Right ventricle myocardium inferior (tissue), 1 donor: Measurements from ENCODE around the gene COL27A1. TPM values are rescaled to one million over a fixed set of nuclear protein-coding genes. Genes with fewer than 3 reads are reported as not detected.
A peak's percentile ranks its signal among the peaks of the same experiment; 100 is the strongest.

Experiments used
- ATAC-seq: fragments of 200-7000 bp; cut with Tn5 transposase; one replicate; pipeline ENCODE4 v1.9.1; 2020; ENCODE audit warnings: mild to moderate bottlenecking, moderate library complexity
- DNase-seq: peaks from one replicate; pipeline ENCODE4 v3.0.0; 2021; ENCODE audit errors: missing footprints
- intact Hi-C: fragments of 100-400 bp; cut with DNase I; formaldehyde crosslinking; loops from one replicate; pipeline ENCODE4 v1.11.0; 2022
- microRNA-seq: library from miRNA; unstranded; fragments of <30 nt; microRNA quantifications from one replicate; pipeline ENCODE4 v1.2.0, GENCODE V29; 2020
- total RNA-seq: library from RNA; stranded (reverse); fragmentation: NEBNext Ultra II Directional; extraction: Animal tissue kit (Norgen Biotek cat#: 25700); gene quantifications from one replicate; pipeline ENCODE4 v1.2.1, GENCODE V29; 2021
- donor health status: DM: no; HTN: yes; CAD: no; lungs with severe emphysema.

Gene COL27A1
- total RNA-seq, 1 donor from 2014 or later, result 9.8 TPM

DNA sequence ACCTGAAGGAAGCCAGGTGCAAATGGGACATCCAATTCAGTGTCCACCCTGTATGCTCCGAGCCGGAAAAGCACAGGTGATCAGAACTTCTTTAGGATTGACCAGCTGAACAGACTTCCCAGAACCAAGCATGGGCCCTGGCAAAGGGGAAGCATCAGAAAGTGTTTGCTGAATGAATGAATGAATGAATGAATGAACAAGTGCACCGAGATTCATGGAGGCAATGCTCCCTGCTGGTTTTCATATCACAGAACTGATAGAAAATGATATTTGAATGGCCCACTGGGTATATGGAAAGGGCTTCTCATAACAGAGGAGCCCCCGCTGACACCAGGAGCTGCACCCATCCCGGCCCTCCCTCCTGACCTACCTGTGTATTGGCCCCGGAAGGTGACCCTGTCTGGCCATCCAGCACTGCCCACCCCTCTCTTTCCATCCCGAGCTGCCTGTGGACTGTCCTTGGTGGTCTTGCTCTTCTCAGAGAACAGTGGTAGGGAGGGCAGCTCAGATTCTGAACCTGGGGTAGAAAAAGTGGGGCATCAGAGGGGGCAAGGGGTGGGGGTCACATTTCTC lies 190.2 kb downstream of the COL27A1 start:
- intact Hi-C loops, result no loop called here
- DNase-seq (no peak), ATAC-seq (no peak)

DNA sequence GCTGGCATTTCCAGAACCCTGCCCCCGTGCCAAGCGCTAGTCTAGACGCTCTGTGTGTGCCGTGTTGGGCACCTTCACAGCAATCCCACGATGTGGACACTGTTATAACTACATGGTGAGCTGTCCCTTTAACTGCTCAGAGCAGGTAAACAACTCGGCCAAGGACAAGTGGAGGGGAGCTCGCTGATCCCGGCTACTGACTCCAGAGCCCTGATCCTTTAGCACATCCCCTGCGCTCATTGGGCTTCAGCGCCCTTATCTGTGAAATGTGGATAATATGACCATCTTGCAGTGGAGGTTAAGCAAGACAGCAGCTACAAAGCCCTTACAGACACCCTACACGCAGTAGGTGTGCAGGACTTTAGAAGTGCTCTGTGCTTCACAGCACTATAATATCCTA lies 190.8 kb downstream of the COL27A1 start:
- ATAC-seq, result no peak
- DNase-seq, result no peak
- intact Hi-C loops, result no loop called here

DNA sequence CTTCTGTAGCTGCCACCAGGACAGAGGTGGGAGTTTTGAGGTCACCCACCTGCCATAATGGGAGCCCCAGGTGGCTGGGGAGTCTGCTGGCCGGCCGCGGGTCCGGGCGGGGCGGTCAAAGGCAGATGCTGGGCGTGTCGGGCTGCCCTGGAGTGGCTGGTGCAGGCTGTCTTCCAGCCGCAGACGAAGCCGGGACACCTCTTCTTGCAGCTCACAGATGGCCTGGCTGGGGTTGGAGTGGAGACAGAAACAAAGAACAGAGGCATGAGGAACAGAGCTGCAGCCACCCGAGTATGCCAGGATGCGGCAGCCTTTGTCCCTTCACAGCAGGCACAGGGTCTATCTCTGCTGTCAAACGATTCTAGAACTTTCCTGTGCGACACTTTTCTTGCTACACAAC lies 192.3 kb downstream of the COL27A1 start:
- no peak for DNase-seq
- no peak for ATAC-seq

DNA sequence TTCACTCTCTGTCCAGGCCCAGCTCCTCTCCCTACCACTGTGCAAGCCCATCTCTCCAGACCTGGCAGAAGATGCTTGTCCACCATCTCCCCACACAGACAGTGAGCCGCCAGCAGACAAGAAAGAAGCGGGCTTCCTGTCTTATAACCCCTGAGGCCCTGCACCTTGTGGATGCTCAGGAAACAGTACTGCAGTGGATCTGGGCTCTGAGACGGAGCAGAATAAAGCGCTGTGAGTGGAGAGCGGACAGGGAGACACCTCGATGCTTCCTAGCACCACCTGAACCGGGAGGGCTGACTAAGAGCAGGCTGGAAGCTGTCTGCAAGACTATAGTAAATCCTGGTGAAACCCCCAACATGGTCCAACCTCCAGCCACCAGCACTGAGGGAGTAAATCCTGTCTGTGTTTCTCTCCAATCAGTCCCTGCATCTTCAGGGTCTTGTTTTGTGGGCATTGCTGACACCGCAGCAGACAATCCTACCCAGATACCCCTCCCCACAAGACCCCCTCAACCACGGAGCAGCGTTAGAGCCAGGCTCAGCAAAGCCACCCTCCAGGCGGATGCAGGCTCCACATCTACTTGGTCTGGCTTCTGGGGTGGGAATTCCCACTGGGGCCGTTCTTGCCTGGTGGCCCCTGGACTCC lies 193.0 kb downstream of the COL27A1 start:
- DNase-seq (no peak), ATAC-seq (no peak)
- intact Hi-C loops, result no loop called here

More for the DNA sequence above, 192.3 kb downstream of the COL27A1 start:
- intact Hi-C loops, result no loop called here

DNA sequence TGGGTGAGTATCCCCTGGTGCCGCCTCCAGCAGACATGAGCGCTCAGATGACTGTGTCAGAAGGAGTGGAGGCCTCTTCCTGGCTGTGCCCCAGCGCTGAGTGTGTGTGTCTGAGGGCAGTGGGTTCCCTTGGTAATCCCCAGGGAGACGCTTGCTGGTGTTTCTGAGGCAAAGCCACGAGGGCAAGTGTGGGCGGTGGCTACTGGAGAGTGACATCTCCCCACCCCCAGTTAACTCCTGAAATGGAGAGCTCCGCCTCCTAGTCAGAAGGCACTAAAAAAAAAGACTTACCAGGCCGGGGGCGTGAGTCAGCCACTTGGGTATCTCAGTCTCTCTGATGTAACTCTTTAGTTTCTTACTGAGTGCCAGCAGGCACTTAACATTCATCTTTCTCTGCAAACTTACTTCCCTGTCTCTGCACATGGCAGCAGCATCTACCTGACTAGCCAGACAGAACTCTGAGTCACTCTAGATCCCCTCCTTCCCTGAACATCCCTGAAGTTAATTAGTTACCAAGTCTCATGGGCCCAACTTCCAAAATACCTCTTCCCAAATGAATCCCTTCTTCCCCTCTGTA lies 193.7 kb downstream of the COL27A1 start:
- peak; percentile 47 for ATAC-seq
- intact Hi-C loops, result no loop called here
- peak; percentile 69 for DNase-seq

DNA sequence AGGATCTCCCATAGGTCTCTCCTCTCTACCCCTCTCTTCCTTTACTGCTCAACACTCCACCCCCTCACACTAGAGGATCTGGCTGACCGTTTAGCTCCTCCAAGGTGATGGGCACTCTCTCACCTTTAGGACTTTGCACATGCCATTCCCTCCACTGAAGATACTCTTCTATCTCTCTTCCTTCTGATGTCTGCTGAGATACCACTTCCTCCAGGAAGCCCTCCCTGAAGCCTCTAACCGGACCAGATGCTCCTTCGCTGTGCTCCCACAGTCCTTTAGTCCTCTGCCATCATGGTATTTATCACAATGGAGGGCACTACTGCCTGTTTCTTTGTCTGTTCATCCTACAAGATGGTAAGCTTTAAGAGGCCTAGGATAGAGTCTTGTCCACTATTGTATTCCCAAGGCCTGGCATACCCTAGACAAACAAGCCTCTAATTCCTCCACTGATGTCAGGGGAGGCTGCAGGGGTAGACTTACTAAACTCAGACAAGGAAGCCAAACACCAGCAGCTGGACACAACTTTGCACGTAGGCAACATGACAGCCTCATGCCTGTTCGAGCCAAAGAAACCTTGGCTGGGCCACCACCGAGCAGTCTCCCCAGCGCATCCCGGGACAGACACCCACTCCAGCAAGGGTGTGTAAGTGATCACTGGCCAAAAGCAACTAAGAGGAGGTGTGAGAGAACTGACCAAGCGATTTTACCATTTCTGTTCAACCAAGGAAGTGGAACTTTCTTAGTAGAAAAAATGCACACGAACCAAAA lies 194.6 kb downstream of the COL27A1 start:
- intact Hi-C loops, result no loop called here
- DNase-seq (no peak), ATAC-seq (peak; percentile 21)

DNA sequence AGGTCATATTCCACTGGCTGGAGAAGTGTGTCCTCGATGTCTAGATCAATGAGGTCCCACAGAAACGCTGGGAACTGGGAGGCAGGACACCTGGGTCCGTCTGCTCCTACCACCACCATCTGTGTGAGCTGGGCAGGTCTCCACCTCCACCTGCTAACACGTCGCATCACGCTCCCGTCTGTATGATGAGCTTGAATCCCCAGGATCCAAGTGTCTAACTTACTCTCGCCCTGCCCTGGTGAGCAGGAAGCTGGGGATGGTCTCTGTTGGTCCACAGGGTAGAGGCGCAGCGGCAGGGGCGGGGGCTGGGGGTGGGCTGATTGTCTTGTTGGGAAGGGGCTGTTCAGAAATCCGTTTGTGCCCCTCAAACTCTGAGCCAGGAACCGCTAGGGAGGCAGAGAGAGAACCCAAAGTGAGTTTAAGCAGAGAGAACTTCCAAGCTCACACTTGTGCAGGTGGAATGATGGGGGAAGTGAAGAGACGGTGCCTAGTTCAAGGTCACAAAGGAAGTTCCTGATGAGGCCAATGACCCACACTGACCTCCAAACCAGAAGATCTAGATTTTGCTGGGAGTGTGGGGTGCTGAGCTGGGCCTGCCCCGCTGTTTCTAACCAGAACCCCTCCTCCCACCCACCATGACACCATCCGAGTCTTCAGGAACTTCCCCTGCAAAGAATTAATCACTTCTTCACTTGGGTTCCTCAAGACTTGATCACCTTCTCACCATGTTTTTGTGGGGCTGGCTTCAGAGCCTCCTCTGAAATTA lies 195.5 kb downstream of the COL27A1 start:
- intact Hi-C loops, result no loop called here
- ATAC-seq (no peak), DNase-seq (no peak)

DNA sequence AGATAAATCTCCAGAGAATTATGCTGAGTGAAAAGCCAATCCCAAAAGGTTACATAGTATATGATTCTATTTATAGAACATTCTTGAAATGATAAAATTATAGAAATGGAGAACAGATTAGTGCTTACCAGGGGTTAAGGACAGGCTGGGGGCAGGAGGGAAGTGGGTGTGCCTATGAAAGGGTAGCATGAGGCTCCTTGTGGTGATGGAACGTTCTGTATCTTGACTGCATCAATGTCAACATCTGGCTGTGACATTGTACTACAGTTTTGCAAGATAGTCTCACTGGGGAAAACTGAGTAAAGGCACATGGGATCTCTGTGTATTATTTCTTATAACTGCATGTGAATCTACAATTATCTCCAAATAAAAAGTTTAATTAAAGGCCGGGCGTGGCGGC lies 196.6 kb downstream of the COL27A1 start:
- ATAC-seq, result peak; percentile 40
- intact Hi-C loops, result no loop called here
- DNase-seq, result no peak

DNA sequence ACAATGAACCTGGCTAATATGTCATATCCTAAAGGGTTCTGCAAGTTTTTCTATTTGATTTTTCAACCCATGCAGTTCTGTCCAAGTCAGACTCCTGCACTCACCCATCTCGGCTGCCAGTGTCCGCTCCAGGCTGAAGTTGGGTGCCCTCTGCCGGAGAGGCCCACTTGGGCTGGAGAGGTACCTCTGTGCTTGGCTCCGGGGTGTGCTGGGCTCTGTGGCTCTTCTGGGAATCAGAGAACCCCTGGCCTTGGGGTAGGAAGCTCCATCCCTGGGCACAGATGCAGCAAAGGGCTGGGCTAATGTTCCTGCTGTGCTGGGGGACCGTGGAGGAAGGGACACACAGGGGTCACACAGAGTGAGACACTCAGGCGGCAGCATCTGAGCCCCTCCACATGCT lies 200.5 kb downstream of the COL27A1 start:
- intact Hi-C loops, result no loop called here
- ATAC-seq, result no peak
- DNase-seq, result no peak

DNA sequence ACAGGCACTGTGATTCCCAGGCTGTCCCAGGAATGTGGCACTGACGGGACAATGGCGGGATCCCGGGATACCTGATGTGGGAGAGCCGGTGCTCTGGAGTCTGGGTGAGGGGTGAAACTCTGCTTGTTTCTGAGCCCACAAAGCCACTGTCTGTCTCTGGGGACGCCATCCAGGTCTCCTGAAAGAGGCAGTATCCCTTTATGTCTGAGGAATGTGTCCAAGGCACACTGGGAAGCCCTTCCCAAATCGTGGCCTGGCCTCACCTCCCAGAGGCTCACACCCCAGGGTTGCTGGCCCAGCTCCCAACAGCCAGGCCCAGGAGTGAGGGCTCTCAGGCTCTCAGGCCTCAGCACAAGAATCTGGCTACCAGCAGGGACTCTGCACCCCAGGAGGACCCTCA lies 201.5 kb downstream of the COL27A1 start:
- peak; percentile 30 for ATAC-seq
- DNase-seq, result no peak
- intact Hi-C loops, result no loop called here

DNA sequence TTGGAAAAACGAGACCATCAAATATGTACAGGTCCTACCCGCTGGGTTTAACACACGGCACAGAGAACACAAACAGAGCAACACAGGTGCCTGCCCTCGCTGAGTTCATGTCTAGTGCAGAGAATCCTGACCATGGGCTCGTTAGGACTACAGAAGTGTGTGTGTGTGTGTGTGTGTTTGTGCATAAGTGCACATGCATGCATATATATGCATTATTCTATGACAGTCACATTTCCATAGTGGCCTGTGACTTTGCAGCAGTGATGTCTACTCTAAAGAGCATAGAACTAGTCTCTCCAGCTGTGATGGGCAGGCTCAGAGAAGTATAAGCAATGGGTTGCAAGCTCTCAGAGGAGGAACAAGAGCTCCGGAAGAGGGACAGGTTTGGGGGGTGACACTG lies 202.0 kb downstream of the COL27A1 start:
- DNase-seq (no peak), ATAC-seq (no peak)
- intact Hi-C loops, result no loop called here

DNA sequence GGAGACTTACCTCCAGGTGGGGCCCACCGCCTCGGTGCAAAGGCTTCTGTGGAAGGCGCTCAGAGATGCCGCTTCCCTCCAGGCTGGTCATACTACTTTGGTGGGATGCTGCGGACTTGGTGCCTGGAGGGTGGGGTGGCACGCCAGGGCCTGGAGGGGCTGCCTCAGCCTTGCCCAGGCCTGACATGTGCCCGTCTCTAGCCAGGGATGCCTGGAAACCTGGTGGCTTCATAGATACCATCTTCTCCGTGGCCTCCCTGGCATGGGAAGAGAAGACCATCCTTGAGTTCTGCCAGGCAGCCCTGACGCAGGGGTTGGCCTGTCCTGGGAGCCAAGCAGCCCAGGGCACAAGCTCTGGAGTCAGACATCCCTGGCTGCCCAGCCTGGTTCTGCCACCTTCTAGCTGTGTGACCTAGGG lies 202.6 kb downstream of the COL27A1 start:
- intact Hi-C loops, result no loop called here
- DNase-seq (no peak), ATAC-seq (no peak)

DNA sequence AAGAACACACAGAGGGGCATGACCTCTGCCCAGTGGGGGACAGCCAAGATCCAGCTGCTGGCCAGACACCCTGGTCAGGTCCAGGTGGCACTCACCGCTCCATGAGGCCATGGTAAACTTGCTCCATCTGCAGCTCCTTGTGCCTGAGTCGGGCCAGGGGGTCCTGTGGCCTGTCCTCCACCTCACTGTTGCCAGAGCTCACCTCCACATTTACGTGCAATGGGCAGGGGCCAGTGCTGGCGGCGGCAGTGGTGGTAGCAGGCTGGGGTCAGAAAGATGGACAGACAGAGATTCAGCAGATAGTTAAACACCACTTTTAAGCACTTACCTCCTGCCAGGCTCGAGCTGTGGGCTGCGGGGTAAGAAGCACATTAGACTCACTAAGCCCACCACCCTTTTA lies 204.5 kb downstream of the COL27A1 start:
- ATAC-seq (no peak), DNase-seq (no peak)
- intact Hi-C loops, result no loop called here

DNA sequence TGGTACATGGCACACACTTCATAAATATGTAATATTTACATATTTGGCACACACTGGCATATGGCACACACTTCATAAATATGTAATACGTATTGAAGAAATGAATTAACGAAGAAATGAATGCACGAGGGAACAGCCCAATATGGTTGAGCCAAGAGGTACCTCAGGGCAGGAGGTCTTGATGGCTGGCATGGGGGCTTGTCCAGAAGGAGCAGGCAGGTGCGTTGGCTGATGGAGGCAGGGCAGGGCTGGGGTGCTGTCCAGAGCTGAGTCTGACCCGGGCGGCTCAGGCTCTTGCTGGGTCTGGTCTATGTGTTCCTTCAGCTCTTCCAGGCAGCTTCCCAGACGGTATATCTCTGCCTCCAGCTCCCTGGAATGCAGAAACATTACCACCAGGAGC lies 206.2 kb downstream of the COL27A1 start:
- no peak for DNase-seq
- no peak for ATAC-seq
- intact Hi-C loops, result no loop called here

Small RNAs within 50 kb of the gene (microRNA-seq; reads per million reads assigned to microRNA genes)
- gene MIR455, result 566 reads per million, percentile 75 among the genes with 10 or more reads in this experiment

Other genes with a start within 250 kb of the COL27A1 start
- not detected for gene AMBP, start 77.2 kb upstream of the COL27A1 start, total RNA-seq
- gene KIF12, start 56.2 kb upstream of the COL27A1 start, total RNA-seq, result not detected
- 0.51 TPM for gene ORM1, start 167.6 kb downstream of the COL27A1 start, total RNA-seq
- not detected for gene ORM2, start 174.3 kb downstream of the COL27A1 start, total RNA-seq
- 7.1 TPM for gene AKNA, start 232.4 kb downstream of the COL27A1 start, total RNA-seq